Cardiac fibroblast (primary cell): Measurements from ENCODE around the gene KRT73.

ENCODE experiments used
- DNase-seq, 2 donors: peaks; one replicate each; pipeline versions ENCODE4 v3.0.0 to v3.0.0-alpha.2; 2010; ENCODE audit warnings: low read depth in 2 of 2
- H3K4me3 ChIP-seq, 2 donors: replicated peaks in 1 of 2; 1 replicate in 1 of 2; 2 replicates in 1 of 2; pipeline ENCODE4 v1.5.1; 2011; ENCODE audit warnings: low read depth in 2 of 2, low read length in 2 of 2, mild to moderate bottlenecking in 2 of 2, moderate library complexity in 1 of 2
- CTCF ChIP-seq: IDR thresholded peaks from one replicate; pipeline ENCODE4 v1.5.1; 2011; ENCODE audit warnings: low read depth, mild to moderate bottlenecking, low read length, inconsistent platforms

KRT73 gene

GRCh38 chr12:52585946-52586345, 32.4 kb downstream of the KRT73 start:
- no peak for DNase-seq

GRCh38 chr12:52585066-52585465, 33.3 kb downstream of the KRT73 start:
- H3K4me3 ChIP-seq: no peak overlapping the region
- TF ChIP-seq CTCF: no peak
- no peak for DNase-seq

More at GRCh38 chr12:52585946-52586345, 32.4 kb downstream of the KRT73 start:
- no peak overlapping the region for H3K4me3 ChIP-seq
- no peak for TF ChIP-seq CTCF

- no peak for DNase-seq
- no peak for TF ChIP-seq CTCF
- H3K4me3 ChIP-seq: no peak overlapping the region
Measured at GRCh38 chr12:52584156-52584682, 34.1 kb downstream of the KRT73 start.

- H3K4me3 ChIP-seq: no peak overlapping the region
- peak; percentile 78 for TF ChIP-seq CTCF
- DNase-seq: peak; percentile 70 to 72
Measured at GRCh38 chr12:52582971-52583456, 35.3 kb downstream of the KRT73 start.

GRCh38 chr12:52582486-52582885, 35.9 kb downstream of the KRT73 start:
- no peak overlapping the region for H3K4me3 ChIP-seq
- TF ChIP-seq CTCF: no peak
- no peak for DNase-seq

- no peak overlapping the region for H3K4me3 ChIP-seq
- TF ChIP-seq CTCF: no peak
- DNase-seq: peak; percentile 29 to 68
Measured at GRCh38 chr12:52581481-52581880, 36.9 kb downstream of the KRT73 start.

- no peak for TF ChIP-seq CTCF
- no peak for DNase-seq
- H3K4me3 ChIP-seq: no peak overlapping the region
Measured at GRCh38 chr12:52581066-52581465, 37.3 kb downstream of the KRT73 start.
